Naive B cell (primary cell): Measurements from ENCODE around the gene ZNF772. TPM values are rescaled to one million over a fixed set of nuclear protein-coding genes. Genes with fewer than 3 reads are reported as not detected.
"Not testable (repeated sequence)": the region's sequence is repeated elsewhere in the genome, so short reads cannot be mapped to it uniquely, and the experiment has no call there.

ENCODE experiments used
- ATAC-seq, 2 donors: fragments of 150-1000 bp; cut with Tn5 transposase; 2 replicates each; pipeline ENCODE4 v1.10.0; 2021; ENCODE audit warnings: low read depth in 2 of 2, mild to moderate bottlenecking in 2 of 2, moderate library complexity in 2 of 2
- DNase-seq: peaks from one replicate; pipeline ENCODE4 v3.0.0; 2022
- H3K27ac Mint-ChIP-seq, 6 donors: one replicate each; pipeline ENCODE4 v1.8.0; 2020 to 2022; ENCODE audit warnings: mild to moderate bottlenecking in 6 of 6, mixed read lengths in 6 of 6, moderate library complexity in 5 of 6, inconsistent platforms in 2 of 6
- H3K27me3 Mint-ChIP-seq, 3 donors: one replicate each; pipeline ENCODE4 v1.8.0; 2021 to 2022; ENCODE audit warnings: mixed read lengths in 3 of 3, mild to moderate bottlenecking in 1 of 3
- H3K36me3 Mint-ChIP-seq, 2 donors: one replicate each; pipeline ENCODE4 v1.8.0; 2020 to 2022; ENCODE audit warnings: mixed read lengths in 2 of 2, inconsistent platforms in 1 of 2, mild to moderate bottlenecking in 1 of 2
- H3K4me1 Mint-ChIP-seq, 3 donors: one replicate each; pipeline ENCODE4 v1.8.0; 2020 to 2022; ENCODE audit warnings: mixed read lengths in 3 of 3, inconsistent platforms in 1 of 3, mild to moderate bottlenecking in 1 of 3, moderate library complexity in 1 of 3
- H3K4me3 Mint-ChIP-seq, 8 donors: one replicate each; pipeline ENCODE4 v1.8.0; 2020 to 2022; ENCODE audit warnings: mild to moderate bottlenecking in 8 of 8, mixed read lengths in 8 of 8, moderate library complexity in 8 of 8, inconsistent platforms in 2 of 8
- H3K9me3 Mint-ChIP-seq, 7 donors: one replicate each; pipeline ENCODE4 v1.8.0; 2020 to 2022; ENCODE audit warnings: mixed read lengths in 7 of 7, mild to moderate bottlenecking in 5 of 7, inconsistent platforms in 2 of 7, moderate library complexity in 1 of 7
- polyA plus RNA-seq, 6 donors: library from polyadenylated mRNA; unstranded; fragments of 300-500 nt; fragmentation: Illumina TruSeq; gene quantifications; one replicate each; pipeline ENCODE4 v1.2.3, GENCODE V29; 2021; ENCODE audit warnings: low read depth in 6 of 6

ZNF772 gene
- 1 to 10 TPM; 4.3 to 9.7 (median 6.8) TPM for polyA plus RNA-seq

DNA sequence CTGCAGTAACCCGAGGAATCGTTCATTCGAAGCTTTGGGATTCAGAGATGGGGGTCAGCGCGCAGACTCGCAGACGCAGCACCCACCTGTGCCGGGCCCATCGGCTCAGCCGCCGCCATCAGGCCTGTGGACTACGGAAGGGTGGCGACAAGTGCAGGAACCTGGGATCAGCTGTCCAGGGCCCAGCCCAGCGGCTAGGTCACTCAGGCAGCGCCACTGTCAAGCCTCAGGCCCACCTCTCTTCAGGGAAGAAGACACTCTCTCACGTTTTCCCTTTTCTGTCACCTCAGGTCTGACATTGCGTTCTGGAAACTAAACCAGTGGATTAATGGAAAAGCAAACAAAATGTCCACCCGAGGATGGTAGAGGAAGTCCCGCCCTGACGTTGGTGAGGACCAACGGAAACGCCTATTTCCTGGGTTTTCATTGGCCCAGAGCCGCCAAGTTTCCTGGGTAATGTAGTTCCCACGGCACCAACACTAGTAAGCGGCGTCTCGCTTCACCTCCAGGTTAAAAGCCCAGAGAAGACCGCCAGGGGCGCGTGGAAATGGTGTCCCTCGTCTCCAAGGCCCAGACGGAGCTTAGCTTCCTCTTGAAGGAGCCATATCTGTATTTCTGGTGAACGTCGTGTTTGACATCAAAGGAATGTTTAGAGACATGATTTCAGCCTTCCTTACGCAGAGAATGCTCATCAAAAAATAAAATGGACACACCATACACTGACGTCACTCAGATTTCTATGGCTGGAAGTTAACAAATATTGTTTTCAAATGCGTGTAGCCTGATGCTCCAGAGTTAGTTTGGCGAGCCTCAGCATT, at the start of gene ZNF772:
Gene ZNF772 (minus strand): TSS at position 376 of the 818 bp plus-strand sequence. CDS start 257 bp downstream, at position 119.
- DNase-seq (peak; percentile 90), ATAC-seq (peak; percentile 99)
- Mint-ChIP-seq H3K27me3 (peaks cover 0 to 8% (median 8%) of the 10 kb centered on the region in 3 donors), H3K36me3 (peaks cover 38 to 62% of the 10 kb centered on the region in 2 donors), H3K27ac (peak within 1 kb of the TSS; percentile 87 to 97 (median 94)), H3K9me3 (peaks cover 29 to 61% (median 45%) of the 10 kb centered on the region in 7 donors), H3K4me3 (peak within 1 kb of the TSS; percentile 89 to 99 (median 94)), H3K4me1 (peaks cover 21 to 39% (median 28%) of the 10 kb centered on the region in 3 donors)

GRCh38 chr19:57518021-57518420, 40.7 kb upstream of the ZNF772 start:
- H3K4me1 Mint-ChIP-seq, H3K27me3 Mint-ChIP-seq, DNase-seq, ATAC-seq, H3K27ac Mint-ChIP-seq, H3K4me3 Mint-ChIP-seq: not testable (repeated sequence)
- Mint-ChIP-seq H3K36me3 (peaks cover 41 to 46% of the 10 kb centered on the region in 2 donors), H3K9me3 (peaks cover 3 to 39% (median 26%) of the 10 kb centered on the region in 7 donors)

GRCh38 chr19:57515255-57515654, 37.9 kb upstream of the ZNF772 start:
- ATAC-seq (no peak), DNase-seq (no peak)
- H3K27me3 Mint-ChIP-seq, result no peaks in the 10 kb centered on the region
- H3K36me3 Mint-ChIP-seq, result peaks cover 45 to 57% of the 10 kb centered on the region in 2 donors
- H3K4me3 Mint-ChIP-seq, result no peak overlapping the region
- H3K4me1 Mint-ChIP-seq, result no peaks in the 10 kb centered on the region
- H3K27ac Mint-ChIP-seq, result no peak overlapping the region
- H3K9me3 Mint-ChIP-seq, result peaks cover 3 to 58% (median 42%) of the 10 kb centered on the region in 7 donors

GRCh38 chr19:57512845-57513244, 35.5 kb upstream of the ZNF772 start:
- Mint-ChIP-seq H3K4me3 (no peak overlapping the region), H3K4me1 (no peaks in the 10 kb centered on the region), H3K27ac (no peak overlapping the region), H3K9me3 (peaks cover 0 to 80% (median 60%) of the 10 kb centered on the region in 7 donors), H3K27me3 (no peaks in the 10 kb centered on the region), H3K36me3 (peaks cover 62 to 69% of the 10 kb centered on the region in 2 donors)
- ATAC-seq, result no peak
- no peak for DNase-seq

- Mint-ChIP-seq H3K9me3 (peaks cover 0 to 83% (median 65%) of the 10 kb centered on the region in 7 donors), H3K4me1 (no peaks in the 10 kb centered on the region), H3K4me3 (peak overlapping the region in 1 of 8 donors; percentile 42), H3K36me3 (peaks cover 69 to 73% of the 10 kb centered on the region in 2 donors), H3K27me3 (no peaks in the 10 kb centered on the region), H3K27ac (peak overlapping the region in 1 of 6 donors; percentile 16)
- no peak for ATAC-seq
- no peak for DNase-seq
Measured at GRCh38 chr19:57511484-57511883, 34.1 kb upstream of the ZNF772 start.

DNA sequence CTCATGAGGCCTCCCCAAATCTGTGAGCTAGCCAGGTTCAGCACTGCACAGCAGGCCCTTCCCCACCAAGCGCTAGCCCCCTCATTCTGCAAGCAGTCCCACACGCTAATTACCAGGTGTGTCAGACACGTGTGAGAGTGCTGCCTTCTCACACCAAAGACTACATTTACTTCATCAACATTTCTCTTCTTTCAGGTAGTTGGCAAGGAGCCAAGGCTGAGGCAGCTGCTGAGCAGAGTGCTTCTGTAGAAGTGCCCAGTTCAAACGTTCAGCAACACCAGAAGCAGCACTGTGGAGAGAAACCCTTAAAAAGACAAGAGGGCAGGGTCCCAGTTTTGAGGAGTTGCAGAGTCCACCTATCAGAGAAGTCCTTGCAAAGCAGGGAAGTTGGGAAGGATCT, 28.8 kb upstream of the ZNF772 start:
- Mint-ChIP-seq H3K27ac (peak overlapping the region in 1 of 6 donors; percentile 66), H3K9me3 (peaks cover 6 to 40% (median 33%) of the 10 kb centered on the region in 7 donors), H3K4me3 (peak overlapping the region in 1 of 8 donors; percentile 30), H3K4me1 (peaks cover 10 to 27% (median 23%) of the 10 kb centered on the region in 3 donors), H3K27me3 (no peaks in the 10 kb centered on the region), H3K36me3 (peaks cover 70 to 77% of the 10 kb centered on the region in 2 donors)
- no peak for ATAC-seq
- no peak for DNase-seq

DNA sequence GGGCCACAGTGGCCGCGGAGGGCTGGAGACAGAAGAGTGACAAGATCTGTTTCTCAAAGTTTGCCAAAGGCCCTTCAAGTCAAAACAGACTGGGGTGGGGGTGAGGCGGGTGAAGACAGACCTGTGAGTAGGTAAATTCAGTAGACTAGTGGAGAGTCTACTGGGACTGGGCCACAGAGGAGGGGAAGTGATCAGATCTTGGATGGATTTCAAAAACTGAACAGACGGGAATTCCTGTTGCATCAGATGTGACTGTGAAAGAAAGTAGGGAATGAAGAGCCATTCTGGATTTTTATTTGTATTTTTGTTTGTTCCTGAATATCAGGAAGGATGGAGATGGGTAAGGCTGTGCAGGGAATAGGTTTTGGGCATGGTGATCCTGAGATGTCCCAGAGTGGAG, 23.0 kb upstream of the ZNF772 start:
- not testable (repeated sequence) for ATAC-seq, DNase-seq, H3K27me3 Mint-ChIP-seq
- H3K36me3 Mint-ChIP-seq, result peaks cover 34 to 41% of the 10 kb centered on the region in 2 donors
- H3K4me1 Mint-ChIP-seq, result peaks cover 26 to 43% (median 35%) of the 10 kb centered on the region in 3 donors
- peak overlapping the region; percentile 62 to 94 (median 83) for H3K4me3 Mint-ChIP-seq
- peak overlapping the region in 4 of 6 donors; percentile 57 to 86 (median 80) for H3K27ac Mint-ChIP-seq
- H3K9me3 Mint-ChIP-seq, result peaks cover 2 to 23% (median 12%) of the 10 kb centered on the region in 7 donors

- H3K4me1 Mint-ChIP-seq, result peaks cover 26 to 43% (median 35%) of the 10 kb centered on the region in 3 donors
- not testable (repeated sequence) for H3K27me3 Mint-ChIP-seq
- H3K36me3 Mint-ChIP-seq, result peaks cover 33 to 37% of the 10 kb centered on the region in 2 donors
- peaks cover 2 to 23% (median 12%) of the 10 kb centered on the region in 7 donors for H3K9me3 Mint-ChIP-seq
- H3K4me3 Mint-ChIP-seq, result peak within 1 kb of the TSS; percentile 62 to 94 (median 83)
- ATAC-seq (peak; percentile 95 to 97), DNase-seq (peak; percentile 91)
- H3K27ac Mint-ChIP-seq, result peak within 1 kb of the TSS; percentile 70 to 94 (median 92)
Measured at GRCh38 chr19:57499680-57500395, 22.5 kb upstream of the ZNF772 start, which contains the start of gene ZNF773. Gene ZNF773, plus strand, starts transcription at chr19:57499938. Its CDS starts 143 bp downstream, at chr19:57500081.

DNA sequence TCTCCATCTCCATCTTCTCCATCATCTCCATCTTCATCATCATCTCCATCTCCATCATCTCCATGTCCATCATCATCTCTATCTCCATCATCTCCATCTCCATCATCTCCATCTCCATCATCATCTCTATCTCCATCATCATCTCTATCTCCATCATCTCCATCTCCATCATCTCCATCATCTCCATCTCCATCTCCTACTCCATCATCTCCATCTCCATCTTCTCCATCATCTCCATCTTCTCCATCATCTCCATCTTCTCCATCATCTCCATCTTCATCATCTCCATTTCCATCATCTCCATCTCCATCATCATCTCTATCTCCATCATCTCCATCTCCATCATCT, 21.9 kb upstream of the ZNF772 start:
- peaks cover 2 to 28% (median 12%) of the 10 kb centered on the region in 7 donors for H3K9me3 Mint-ChIP-seq
- H3K4me1 Mint-ChIP-seq, result peaks cover 26 to 43% (median 33%) of the 10 kb centered on the region in 3 donors

GRCh38 chr19:57488299-57488644, 10.9 kb upstream of the ZNF772 start:
- H3K36me3 Mint-ChIP-seq, result peaks cover 24 to 57% of the 10 kb centered on the region in 2 donors
- peaks cover 10 to 11% (median 10%) of the 10 kb centered on the region in 3 donors for H3K27me3 Mint-ChIP-seq
- H3K4me3 Mint-ChIP-seq, result peak overlapping the region; percentile 71 to 92 (median 84)
- not testable (repeated sequence) for ATAC-seq, DNase-seq
- H3K9me3 Mint-ChIP-seq, result peaks cover 3 to 25% (median 8%) of the 10 kb centered on the region in 7 donors
- H3K4me1 Mint-ChIP-seq, result peaks cover 17 to 28% (median 17%) of the 10 kb centered on the region in 3 donors
- H3K27ac Mint-ChIP-seq, result peak overlapping the region in 2 of 6 donors; percentile 37 to 87

More for the DNA sequence above, 21.9 kb upstream of the ZNF772 start:
- H3K36me3 Mint-ChIP-seq, result peaks cover 37 to 39% of the 10 kb centered on the region in 2 donors
- H3K4me3 Mint-ChIP-seq, result peak overlapping the region; percentile 62 to 94 (median 83)
- not testable (repeated sequence) for DNase-seq, ATAC-seq, H3K27me3 Mint-ChIP-seq
- peak overlapping the region in 5 of 6 donors; percentile 70 to 94 (median 93) for H3K27ac Mint-ChIP-seq

GRCh38 chr19:57487477-57488298, 10.3 kb upstream of the ZNF772 start, which contains the start of gene ZNF419:
Gene ZNF419, plus strand, starts transcription at chr19:57487750. Its CDS starts 201 bp downstream, at chr19:57487951.
- peaks cover 10 to 11% (median 10%) of the 10 kb centered on the region in 3 donors for H3K27me3 Mint-ChIP-seq
- peak within 1 kb of the TSS; percentile 25 to 97 (median 70) for H3K27ac Mint-ChIP-seq
- H3K36me3 Mint-ChIP-seq, result peaks cover 20 to 51% of the 10 kb centered on the region in 2 donors
- ATAC-seq (peak; percentile 94 to 98), DNase-seq (peak; percentile 89)
- peaks cover 3 to 25% (median 8%) of the 10 kb centered on the region in 7 donors for H3K9me3 Mint-ChIP-seq
- peak within 1 kb of the TSS; percentile 71 to 92 (median 86) for H3K4me3 Mint-ChIP-seq
- peaks cover 17 to 27% (median 17%) of the 10 kb centered on the region in 3 donors for H3K4me1 Mint-ChIP-seq

GRCh38 chr19:57473646-57474045, 3.7 kb downstream of the ZNF772 start:
- Mint-ChIP-seq H3K4me3 (no peak overlapping the region), H3K9me3 (peaks cover 21 to 95% (median 73%) of the 10 kb centered on the region in 7 donors), H3K27ac (no peak overlapping the region), H3K27me3 (no peaks in the 10 kb centered on the region), H3K36me3 (peaks cover 62 to 70% of the 10 kb centered on the region in 2 donors), H3K4me1 (peaks cover 21 to 39% (median 28%) of the 10 kb centered on the region in 3 donors)
- DNase-seq (no peak), ATAC-seq (no peak)
